OCI-LY3 (cell line): ENCODE data around the gene TARBP1.

Source experiments
- EZH2phosphoT487 ChIP-seq: fragments of 200-600 bp; shearing (Covaris generic); IDR thresholded peaks from 2 replicates; pipeline ENCODE4 v1.6.1; 2018; ENCODE audit warnings: antibody characterized with exemption, mixed run types, low read depth
- TF ChIP-seq, protein P1 (sequence below): fragments of 200-600, 300-600 bp; sonication (generic); IDR thresholded peaks from 2 replicates; pipeline ENCODE4 v1.5.1; 2014; ENCODE audit warnings: antibody characterized with exemption, low read length, low read depth

DNA sequence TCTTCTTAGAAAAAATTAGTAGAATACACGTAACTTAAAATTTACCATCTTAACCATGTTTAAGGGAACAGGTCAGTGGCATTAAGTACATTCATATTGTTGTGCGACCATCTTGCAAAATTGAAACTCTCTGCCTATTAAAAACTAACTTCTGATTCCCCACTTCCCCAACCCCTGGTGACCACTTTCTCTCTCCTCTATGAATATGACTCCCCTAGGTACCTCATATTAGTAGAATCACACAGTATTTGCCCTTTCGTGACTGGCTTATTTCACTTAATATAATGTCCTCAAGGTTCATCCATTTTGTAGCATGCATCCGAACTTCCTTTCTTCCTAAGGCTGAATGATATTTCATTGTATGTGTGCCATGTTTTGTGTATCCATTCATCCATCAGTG, 15.1 kb upstream of the TARBP1 start:
- TF ChIP-seq, protein P1, sequence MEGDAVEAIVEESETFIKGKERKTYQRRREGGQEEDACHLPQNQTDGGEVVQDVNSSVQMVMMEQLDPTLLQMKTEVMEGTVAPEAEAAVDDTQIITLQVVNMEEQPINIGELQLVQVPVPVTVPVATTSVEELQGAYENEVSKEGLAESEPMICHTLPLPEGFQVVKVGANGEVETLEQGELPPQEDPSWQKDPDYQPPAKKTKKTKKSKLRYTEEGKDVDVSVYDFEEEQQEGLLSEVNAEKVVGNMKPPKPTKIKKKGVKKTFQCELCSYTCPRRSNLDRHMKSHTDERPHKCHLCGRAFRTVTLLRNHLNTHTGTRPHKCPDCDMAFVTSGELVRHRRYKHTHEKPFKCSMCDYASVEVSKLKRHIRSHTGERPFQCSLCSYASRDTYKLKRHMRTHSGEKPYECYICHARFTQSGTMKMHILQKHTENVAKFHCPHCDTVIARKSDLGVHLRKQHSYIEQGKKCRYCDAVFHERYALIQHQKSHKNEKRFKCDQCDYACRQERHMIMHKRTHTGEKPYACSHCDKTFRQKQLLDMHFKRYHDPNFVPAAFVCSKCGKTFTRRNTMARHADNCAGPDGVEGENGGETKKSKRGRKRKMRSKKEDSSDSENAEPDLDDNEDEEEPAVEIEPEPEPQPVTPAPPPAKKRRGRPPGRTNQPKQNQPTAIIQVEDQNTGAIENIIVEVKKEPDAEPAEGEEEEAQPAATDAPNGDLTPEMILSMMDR: no peak
- peak; percentile 65; the same call in 1 of the 2 replicates for TF ChIP-seq EZH2phosphoT487
